ENCODE results near the gene GSPT2. TPM values are rescaled to one million over a fixed set of nuclear protein-coding genes. Genes with fewer than 3 reads are reported as not detected.

The GSPT2 gene
- total RNA-seq, 1 donor from 2014 or later = 15.5 TPM

- H3K4me1 ChIP-seq (ENCODE audit: insufficient read depth, low read length) = no peaks in the 10 kb centered on the region
- H4K20me1 ChIP-seq (ENCODE audit: insufficient read depth, low read length) = no peaks in the 10 kb centered on the region
- H3K4me2 ChIP-seq (ENCODE audit: low read length) = no peak overlapping the region
- no peaks in the 10 kb centered on the region for H3K36me3 ChIP-seq (ENCODE audit: insufficient read depth, low read length)
- DNase-seq (ENCODE audit: low read depth) (no peak), FAIRE-seq (no peak)
- H3K9me3 Mint-ChIP-seq (ENCODE audit: unreplicated experiment) = no peaks in the 10 kb centered on the region
- no peak overlapping the region for H3K4me3 ChIP-seq (ENCODE audit: insufficient read depth, low read depth, low read length)
- H2AFZ ChIP-seq (ENCODE audit: low read depth, low read length) = no peak overlapping the region
- no peak overlapping the region for H3K27ac Mint-ChIP-seq (ENCODE audit: unreplicated experiment)
- no peaks in the 10 kb centered on the region for H3K27me3 ChIP-seq (ENCODE audit: insufficient read depth, low read length)
- no peak overlapping the region for H3K4me3 Mint-ChIP-seq (ENCODE audit: unreplicated experiment)
- H3K9me3 ChIP-seq (ENCODE audit: insufficient read depth, low read depth, low read length) = no peaks in the 10 kb centered on the region
- H3K4me1 Mint-ChIP-seq (ENCODE audit: low read depth, unreplicated experiment) = no peaks in the 10 kb centered on the region
- no peak overlapping the region for H3K9ac ChIP-seq (ENCODE audit: low read length)
- H3K27me3 Mint-ChIP-seq (ENCODE audit: low read depth, unreplicated experiment) = no peaks in the 10 kb centered on the region
- no peaks in the 10 kb centered on the region for H3K36me3 Mint-ChIP-seq (ENCODE audit: low read depth, unreplicated experiment)
- no peak for TF ChIP-seq EZH2 (IDR thresholded peaks at IDR 0.05; ENCODE audit: insufficient read depth, low read length)
- no peak overlapping the region for H3K27ac ChIP-seq (ENCODE audit: low read depth, low read length)
- no peaks in the 10 kb centered on the region for H3K79me2 ChIP-seq (ENCODE audit: insufficient read depth, low read length)
Measured at GRCh38 chrX:51776851-51777250, 33.6 kb downstream of the GSPT2 start.

DNA sequence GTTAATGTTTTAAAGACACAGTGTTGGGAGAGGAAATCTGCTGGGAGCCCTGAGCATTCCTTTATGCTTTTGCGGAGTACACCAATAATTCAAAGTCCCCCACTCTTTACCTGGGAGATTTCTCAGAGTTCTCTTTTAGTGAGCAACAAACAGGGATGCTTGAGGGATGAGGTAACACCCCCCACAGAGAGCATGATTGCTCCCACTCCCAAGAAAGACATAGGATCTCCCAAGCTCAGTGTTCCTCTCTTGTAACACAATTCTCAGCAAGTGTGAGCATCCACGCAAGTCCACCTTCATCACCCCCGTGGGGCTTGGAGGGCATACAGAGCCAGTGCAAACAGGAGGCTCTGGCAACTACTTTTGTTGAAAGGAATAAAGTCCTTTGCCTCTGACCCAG, 36.1 kb downstream of the GSPT2 start:
- H3K4me1 ChIP-seq (ENCODE audit: insufficient read depth, low read length) = no peaks in the 10 kb centered on the region
- no peak overlapping the region for H3K4me3 ChIP-seq (ENCODE audit: insufficient read depth, low read depth, low read length)
- H3K4me2 ChIP-seq (ENCODE audit: low read length) = no peak overlapping the region
- H3K9me3 ChIP-seq (ENCODE audit: insufficient read depth, low read depth, low read length) = no peaks in the 10 kb centered on the region
- H3K27ac ChIP-seq (ENCODE audit: low read depth, low read length) = no peak overlapping the region
- no peak overlapping the region for H3K9ac ChIP-seq (ENCODE audit: low read length)
- H3K4me1 Mint-ChIP-seq (ENCODE audit: low read depth, unreplicated experiment) = no peaks in the 10 kb centered on the region
- TF ChIP-seq EZH2 (IDR thresholded peaks at IDR 0.05; ENCODE audit: insufficient read depth, low read length) = no peak
- TF ChIP-seq, protein P1, sequence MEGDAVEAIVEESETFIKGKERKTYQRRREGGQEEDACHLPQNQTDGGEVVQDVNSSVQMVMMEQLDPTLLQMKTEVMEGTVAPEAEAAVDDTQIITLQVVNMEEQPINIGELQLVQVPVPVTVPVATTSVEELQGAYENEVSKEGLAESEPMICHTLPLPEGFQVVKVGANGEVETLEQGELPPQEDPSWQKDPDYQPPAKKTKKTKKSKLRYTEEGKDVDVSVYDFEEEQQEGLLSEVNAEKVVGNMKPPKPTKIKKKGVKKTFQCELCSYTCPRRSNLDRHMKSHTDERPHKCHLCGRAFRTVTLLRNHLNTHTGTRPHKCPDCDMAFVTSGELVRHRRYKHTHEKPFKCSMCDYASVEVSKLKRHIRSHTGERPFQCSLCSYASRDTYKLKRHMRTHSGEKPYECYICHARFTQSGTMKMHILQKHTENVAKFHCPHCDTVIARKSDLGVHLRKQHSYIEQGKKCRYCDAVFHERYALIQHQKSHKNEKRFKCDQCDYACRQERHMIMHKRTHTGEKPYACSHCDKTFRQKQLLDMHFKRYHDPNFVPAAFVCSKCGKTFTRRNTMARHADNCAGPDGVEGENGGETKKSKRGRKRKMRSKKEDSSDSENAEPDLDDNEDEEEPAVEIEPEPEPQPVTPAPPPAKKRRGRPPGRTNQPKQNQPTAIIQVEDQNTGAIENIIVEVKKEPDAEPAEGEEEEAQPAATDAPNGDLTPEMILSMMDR (IDR thresholded peaks at IDR 0.05; ENCODE audit: insufficient read depth, low read depth, low read length) = no peak
- H3K27me3 Mint-ChIP-seq (ENCODE audit: low read depth, unreplicated experiment) = no peaks in the 10 kb centered on the region
- no peaks in the 10 kb centered on the region for H4K20me1 ChIP-seq (ENCODE audit: insufficient read depth, low read length)
- no peaks in the 10 kb centered on the region for H3K79me2 ChIP-seq (ENCODE audit: insufficient read depth, low read length)
- no peak overlapping the region for H3K27ac Mint-ChIP-seq (ENCODE audit: unreplicated experiment)
- FAIRE-seq (peak; percentile 23), DNase-seq (ENCODE audit: low read depth) (no peak)
- no peak overlapping the region for H2AFZ ChIP-seq (ENCODE audit: low read depth, low read length)
- H3K36me3 Mint-ChIP-seq (ENCODE audit: low read depth, unreplicated experiment) = no peaks in the 10 kb centered on the region
- H3K36me3 ChIP-seq (ENCODE audit: insufficient read depth, low read length) = no peaks in the 10 kb centered on the region
- no peaks in the 10 kb centered on the region for H3K9me3 Mint-ChIP-seq (ENCODE audit: unreplicated experiment)
- H3K4me3 Mint-ChIP-seq (ENCODE audit: unreplicated experiment) = no peak overlapping the region
- no peaks in the 10 kb centered on the region for H3K27me3 ChIP-seq (ENCODE audit: insufficient read depth, low read length)

GRCh38 chrX:51795136-51795535, 51.9 kb downstream of the GSPT2 start:
- TF ChIP-seq, protein P1 (IDR thresholded peaks at IDR 0.05; ENCODE audit: insufficient read depth, low read depth, low read length) = no peak
- no peak for TF ChIP-seq EZH2 (IDR thresholded peaks at IDR 0.05; ENCODE audit: insufficient read depth, low read length)
- Histone ChIP-seq H3K4me2 (ENCODE audit: low read length) (no peak overlapping the region), H3K4me3 (ENCODE audit: insufficient read depth, low read depth, low read length) (no peak overlapping the region), H3K4me1 (ENCODE audit: insufficient read depth, low read length) (no peaks in the 10 kb centered on the region), H4K20me1 (ENCODE audit: insufficient read depth, low read length) (no peaks in the 10 kb centered on the region), H3K9me3 (ENCODE audit: insufficient read depth, low read depth, low read length) (no peaks in the 10 kb centered on the region), H3K79me2 (ENCODE audit: insufficient read depth, low read length) (no peaks in the 10 kb centered on the region), H3K36me3 (ENCODE audit: insufficient read depth, low read length) (no peaks in the 10 kb centered on the region), H3K27ac (ENCODE audit: low read depth, low read length) (no peak overlapping the region), H3K27me3 (ENCODE audit: insufficient read depth, low read length) (no peaks in the 10 kb centered on the region), H2AFZ (ENCODE audit: low read depth, low read length) (no peak overlapping the region), H3K9ac (ENCODE audit: low read length) (no peak overlapping the region)
- no peak overlapping the region for H3K27ac Mint-ChIP-seq (ENCODE audit: unreplicated experiment)
- no peaks in the 10 kb centered on the region for H3K36me3 Mint-ChIP-seq (ENCODE audit: low read depth, unreplicated experiment)
- no peaks in the 10 kb centered on the region for H3K27me3 Mint-ChIP-seq (ENCODE audit: low read depth, unreplicated experiment)
- peak; percentile 63 for FAIRE-seq
- DNase-seq (ENCODE audit: low read depth) = no peak
- H3K4me1 Mint-ChIP-seq (ENCODE audit: low read depth, unreplicated experiment) = no peaks in the 10 kb centered on the region
- no peak overlapping the region for H3K4me3 Mint-ChIP-seq (ENCODE audit: unreplicated experiment)
- H3K9me3 Mint-ChIP-seq (ENCODE audit: unreplicated experiment) = no peaks in the 10 kb centered on the region

Other genes starting within 250 kb of the GSPT2 start
- 9.9 and 12.7 TPM in 2 replicates for gene NUDT11, start 246.8 kb upstream of the GSPT2 start, total RNA-seq
- 2.0 and 2.3 TPM in 2 replicates for gene CENPVL3, start 124.5 kb upstream of the GSPT2 start, total RNA-seq
- gene CENPVL2, start 60.6 kb upstream of the GSPT2 start, total RNA-seq = 0.19 and 0.25 TPM in 2 replicates
- 0.19 and 0.25 TPM in 2 replicates for gene CENPVL1, start 32.9 kb upstream of the GSPT2 start, total RNA-seq
- gene MAGED1, start 150.2 kb downstream of the GSPT2 start, total RNA-seq = 412 and 440 TPM in 2 replicates

Data from astrocyte (in vitro differentiated cells and primary cell).